Stomach (tissue), 9 donors: ENCODE data around the gene SLC38A10. TPM values are rescaled to one million over a fixed set of nuclear protein-coding genes. Genes with fewer than 3 reads are reported as not detected.

Source experiments
- DNase-seq, 2 donors: peaks; one replicate each; pipeline versions ENCODE4 v3.0.0 to v3.0.0-alpha.2; 2013 to 2019
- H3K27ac ChIP-seq, 5 donors: fragments of 200-600 bp in 4 of 5; sonication (generic) in 4 of 5; one replicate each; pipeline ENCODE4 v1.5.1; 2013 to 2019; ENCODE audit warnings: mild to moderate bottlenecking in 1 of 5, moderate library complexity in 1 of 5
- H3K27me3 ChIP-seq, 3 donors: fragments of 200-600 bp; sonication (generic); one replicate each; pipeline ENCODE4 v1.5.1; 2017 to 2019; ENCODE audit warnings: mixed run types in 1 of 3
- H3K36me3 ChIP-seq, 4 donors: fragments of 200-600 bp; sonication (generic); 1 replicate in 3 of 4; 2 replicates in 1 of 4; pipeline ENCODE4 v1.5.1; 2016 to 2019
- H3K4me1 ChIP-seq, 4 donors: fragments of 200-600 bp; sonication (generic); one replicate each; pipeline ENCODE4 v1.5.1; 2016 to 2019
- H3K4me3 ChIP-seq, 4 donors: fragments of 200-600 bp; sonication (generic) in 3 of 4; one replicate each; pipeline ENCODE4 v1.5.1; 2016 to 2019; ENCODE audit warnings: mild to moderate bottlenecking in 1 of 4
- H3K9me3 ChIP-seq, 4 donors: fragments of 200-600 bp; sonication (generic); one replicate each; pipeline ENCODE4 v1.5.1; 2016 to 2019
- CTCF ChIP-seq, 7 experiments: fragments of 450-650 bp in 4 of 7; fragments of 200-600 bp in 3 of 7; sonication (generic) in 3 of 7; IDR thresholded peaks; one replicate each; pipeline ENCODE4 v1.5.1; 2016 to 2019; ENCODE audit warnings: antibody characterized with exemption in 7 of 7, control low read depth in 2 of 7, mild to moderate bottlenecking in 1 of 7
- EP300 ChIP-seq: sonication (generic); formaldehyde crosslinking; IDR thresholded peaks from one replicate; pipeline ENCODE4 v1.6.1; 2017; ENCODE audit warnings: antibody characterized with exemption
- POLR2A ChIP-seq, 4 donors: fragments of 450-650 bp; IDR thresholded peaks; one replicate each; pipeline ENCODE4 v1.6.1; 2016; ENCODE audit warnings: antibody characterized with exemption in 4 of 4, control low read depth in 2 of 4, mild to moderate bottlenecking in 1 of 4, moderate library complexity in 1 of 4
- POLR2AphosphoS5 ChIP-seq, 3 donors: sonication (generic); formaldehyde crosslinking; IDR thresholded peaks; one replicate each; pipeline ENCODE4 v1.6.1; 2016; ENCODE audit warnings: antibody characterized with exemption in 3 of 3
- WGBS, 5 donors: extraction: QIAGEN DNeasy Blood & Tissue Kit in 3 of 5; methylation state at CpG; one replicate each; pipeline versions ENCODE4 v1.1.5 to v1.1.7; 2013 to 2018; 5-methylcytosine and 5-hydroxymethylcytosine counted together
- intact Hi-C: fragments of 100-400 bp; cut with DNase I; formaldehyde crosslinking; loops from one replicate; pipeline ENCODE4 v1.15.1; 2023; ENCODE audit warnings: low total_unique reads
- polyA plus RNA-seq, 3 donors: library from polyadenylated mRNA; stranded (reverse); fragments of 200-250 nt; gene quantifications; one replicate each; pipeline ENCODE4 v1.2.3, GENCODE V29; 2013
- total RNA-seq, 5 donors: library from RNA; depleted of rRNA; stranded (reverse); fragments of >200 nt; gene quantifications; one replicate each; pipeline versions ENCODE4 v1.1.0 to v1.2.3, GENCODE V29; 2014 to 2016
- donor health status: healthy with polysubstance abuse.
- donor health status: Bipolar disorder and iron deficiency.
- donor health status: healthy.

The SLC38A10 gene
- total and polyA plus RNA-seq, 8 donors, result 18.6 to 140 (median 67.3) TPM

DNA sequence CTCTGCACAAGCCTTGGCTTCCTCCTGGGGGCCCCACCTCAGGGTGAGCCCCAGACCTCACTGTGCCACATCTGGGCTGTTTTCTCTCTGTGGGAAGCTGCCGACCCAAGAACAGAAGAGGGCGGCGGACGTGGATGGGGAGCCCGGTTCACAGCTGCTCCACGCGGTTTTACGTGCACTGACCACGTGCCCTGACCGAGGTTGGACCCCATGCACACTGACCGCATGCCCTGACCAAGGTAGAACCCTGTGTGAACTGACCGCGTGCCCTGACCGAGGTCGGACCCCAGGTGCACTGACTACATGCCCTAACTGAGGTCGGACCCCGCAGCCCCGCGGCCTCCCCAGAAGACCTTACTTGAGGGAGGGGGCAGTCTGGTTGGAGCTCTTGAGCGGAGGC lies 92.0 kb downstream of the SLC38A10 start:
- Histone ChIP-seq H3K27me3 (no peaks in the 10 kb centered on the region), H3K27ac (no peak overlapping the region), H3K4me1 (peaks cover 0 to 20% (median 12%) of the 10 kb centered on the region in 4 donors), H3K36me3 (peaks cover 0 to 57% (median 41%) of the 10 kb centered on the region in 4 donors), H3K9me3 (no peaks in the 10 kb centered on the region), H3K4me3 (no peak overlapping the region)
- WGBS, 5 donors, result 92 to 98% (median 96%) methylated on average over 20 of the region's 20 CpGs
- intact Hi-C loops, result no loop called here
- no peak for DNase-seq
- TF ChIP-seq CTCF (IDR thresholded peaks at IDR 0.05) (no peak), EP300 (no peak), POLR2AphosphoS5 (IDR thresholded peaks at IDR 0.05) (no peak), POLR2A (IDR thresholded peaks at IDR 0.05) (no peak)

GRCh38 chr17:81202318-81202717 lies 92.8 kb downstream of the SLC38A10 start:
- no peak for TF ChIP-seq CTCF (IDR thresholded peaks at IDR 0.05)
- TF ChIP-seq POLR2A (IDR thresholded peaks at IDR 0.05), result no peak
- TF ChIP-seq POLR2AphosphoS5 (IDR thresholded peaks at IDR 0.05), result no peak
- no peak for TF ChIP-seq EP300
- Histone ChIP-seq H3K9me3 (no peaks in the 10 kb centered on the region), H3K4me1 (peaks cover 0 to 20% (median 12%) of the 10 kb centered on the region in 4 donors), H3K4me3 (no peak overlapping the region), H3K36me3 (peaks cover 0 to 64% (median 48%) of the 10 kb centered on the region in 4 donors), H3K27me3 (no peaks in the 10 kb centered on the region), H3K27ac (no peak overlapping the region)
- WGBS, 5 donors, result 93 to 97% (median 96%) methylated on average over 7 to 10 of the region's 10 CpGs
- no peak for DNase-seq
- intact Hi-C loops, result no loop called here

GRCh38 chr17:81200695-81201580 lies 94.2 kb downstream of the SLC38A10 start:
- intact Hi-C loops, result no loop called here
- Histone ChIP-seq H3K9me3 (no peaks in the 10 kb centered on the region), H3K27me3 (no peaks in the 10 kb centered on the region), H3K4me1 (peaks cover 0 to 20% (median 12%) of the 10 kb centered on the region in 4 donors), H3K27ac (peak overlapping the region in 2 of 5 donors; percentile 11 to 30), H3K36me3 (peaks cover 0 to 64% (median 47%) of the 10 kb centered on the region in 4 donors), H3K4me3 (no peak overlapping the region)
- TF ChIP-seq POLR2A (IDR thresholded peaks at IDR 0.05), result no peak
- TF ChIP-seq CTCF (IDR thresholded peaks at IDR 0.05), result peak in 5 of 7 experiments; percentile 57 to 84 (median 74)
- TF ChIP-seq POLR2AphosphoS5 (IDR thresholded peaks at IDR 0.05), result peak in 1 of 3 donors; percentile 53
- WGBS, 5 donors, result 51 to 60% (median 55%) methylated on average over 23 to 27 of the region's 27 CpGs
- peak; percentile 79 to 91 for DNase-seq

DNA sequence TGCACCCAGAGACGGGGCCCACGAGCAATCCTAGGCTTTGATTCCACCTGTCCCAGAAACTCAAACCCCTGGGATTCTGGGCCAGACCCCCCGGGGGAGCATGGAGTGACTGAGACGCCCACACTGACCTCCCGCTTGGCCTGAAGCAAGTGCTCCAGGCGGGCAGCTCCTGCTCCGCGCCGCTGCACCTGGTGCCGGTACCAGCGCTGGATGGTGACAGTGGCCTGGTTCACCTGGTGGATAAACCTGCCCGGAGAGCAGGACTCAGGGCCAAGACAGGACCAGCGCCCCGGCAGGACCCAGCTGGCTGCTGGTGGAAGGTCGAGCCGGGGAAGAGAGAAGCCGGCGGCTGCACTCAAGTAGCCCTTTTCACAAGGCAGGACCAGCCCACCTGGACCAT lies 94.9 kb downstream of the SLC38A10 start:
- Histone ChIP-seq H3K4me3 (no peak overlapping the region), H3K27ac (peak overlapping the region in 1 of 5 donors; percentile 30), H3K27me3 (no peaks in the 10 kb centered on the region), H3K36me3 (peaks cover 0 to 71% (median 54%) of the 10 kb centered on the region in 4 donors), H3K9me3 (no peaks in the 10 kb centered on the region), H3K4me1 (peaks cover 0 to 20% (median 12%) of the 10 kb centered on the region in 4 donors)
- DNase-seq, result no peak
- intact Hi-C loops, result no loop called here
- 78 to 90% (median 83%) methylated on average over 17 to 18 of the region's 18 CpGs; no CpG with 5 or more reads in 1 of the 5 donors for WGBS, 5 donors
- no peak for TF ChIP-seq POLR2A (IDR thresholded peaks at IDR 0.05)
- TF ChIP-seq POLR2AphosphoS5 (IDR thresholded peaks at IDR 0.05), result no peak
- TF ChIP-seq EP300, result no peak
- no peak for TF ChIP-seq CTCF (IDR thresholded peaks at IDR 0.05)
